Breast epithelium (tissue), 3 donors: Measurements from ENCODE around the gene NCS1.

Experiments used
- POLR2A ChIP-seq: fragments of 450-650 bp; IDR thresholded peaks from one replicate; pipeline ENCODE4 v1.6.1; 2016; ENCODE audit warnings: antibody characterized with exemption, mild to moderate bottlenecking, moderate library complexity
- TF ChIP-seq, protein P1 (sequence below), 3 donors: fragments of 450-650 bp; IDR thresholded peaks; one replicate each; pipeline ENCODE4 v1.5.1; 2016 to 2017; ENCODE audit warnings: antibody characterized with exemption in 3 of 3, mild to moderate bottlenecking in 3 of 3, moderate library complexity in 3 of 3

DNA sequence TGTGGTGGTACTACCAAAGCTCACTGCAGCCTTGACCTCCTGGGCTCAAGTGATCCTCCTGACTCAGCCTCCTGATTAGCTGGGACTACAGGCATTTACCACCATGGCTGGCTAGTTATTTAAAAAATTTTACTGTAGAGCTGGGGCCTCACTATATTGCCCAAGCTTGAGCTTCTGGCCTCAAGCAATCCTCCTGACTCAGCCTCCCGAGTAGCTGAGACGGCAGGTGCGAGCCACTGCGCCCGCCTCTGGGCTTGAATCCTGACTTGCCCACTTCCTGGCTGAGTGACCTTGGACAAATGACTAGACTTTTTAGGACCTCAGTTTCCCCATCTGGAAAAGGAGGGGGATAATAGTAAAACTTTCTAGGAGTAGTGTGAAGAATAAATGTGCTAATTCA is 32.1 kb downstream of the NCS1 start:
- no peak for TF ChIP-seq POLR2A
- TF ChIP-seq, protein P1, sequence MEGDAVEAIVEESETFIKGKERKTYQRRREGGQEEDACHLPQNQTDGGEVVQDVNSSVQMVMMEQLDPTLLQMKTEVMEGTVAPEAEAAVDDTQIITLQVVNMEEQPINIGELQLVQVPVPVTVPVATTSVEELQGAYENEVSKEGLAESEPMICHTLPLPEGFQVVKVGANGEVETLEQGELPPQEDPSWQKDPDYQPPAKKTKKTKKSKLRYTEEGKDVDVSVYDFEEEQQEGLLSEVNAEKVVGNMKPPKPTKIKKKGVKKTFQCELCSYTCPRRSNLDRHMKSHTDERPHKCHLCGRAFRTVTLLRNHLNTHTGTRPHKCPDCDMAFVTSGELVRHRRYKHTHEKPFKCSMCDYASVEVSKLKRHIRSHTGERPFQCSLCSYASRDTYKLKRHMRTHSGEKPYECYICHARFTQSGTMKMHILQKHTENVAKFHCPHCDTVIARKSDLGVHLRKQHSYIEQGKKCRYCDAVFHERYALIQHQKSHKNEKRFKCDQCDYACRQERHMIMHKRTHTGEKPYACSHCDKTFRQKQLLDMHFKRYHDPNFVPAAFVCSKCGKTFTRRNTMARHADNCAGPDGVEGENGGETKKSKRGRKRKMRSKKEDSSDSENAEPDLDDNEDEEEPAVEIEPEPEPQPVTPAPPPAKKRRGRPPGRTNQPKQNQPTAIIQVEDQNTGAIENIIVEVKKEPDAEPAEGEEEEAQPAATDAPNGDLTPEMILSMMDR (IDR thresholded peaks at IDR 0.05): no peak
